Smooth muscle cell (in vitro differentiated cells): ENCODE measurements around the gene CDH3. TPM values are rescaled to one million over a fixed set of nuclear protein-coding genes. Genes with fewer than 3 reads are reported as not detected.

Experiments
- DNase-seq: peaks from one replicate; lab custom pipeline; 2025; ENCODE audit not compliant: unreplicated experiment; lab: John Stamatoyannopoulos, UW
- H2AFZ ChIP-seq: fragments of 200-600 bp; sonication (generic); 2 replicates; pipeline ENCODE4 v1.6.0; 2016; ENCODE audit warnings: antibody characterized with exemption, low read depth, mild to moderate bottlenecking
- H3F3A ChIP-seq: fragments of 200-600 bp; sonication (generic); 2 replicates; pipeline ENCODE4 v1.6.0; 2017; ENCODE audit warnings: antibody characterized with exemption, low read depth
- H3K27ac ChIP-seq: fragments of 200-600 bp; sonication (generic); 2 replicates; pipeline ENCODE4 v1.5.1; 2016; ENCODE audit warnings: low read depth, mild to moderate bottlenecking
- H3K27me3 ChIP-seq: fragments of 200-600 bp; sonication (generic); 2 replicates; pipeline ENCODE4 v1.6.1; 2016; ENCODE audit warnings: low read depth, mild to moderate bottlenecking
- H3K36me3 ChIP-seq: fragments of 200-600 bp; sonication (generic); 2 replicates; pipeline ENCODE4 v1.5.1; 2016; ENCODE audit warnings: low read depth
- H3K4me1 ChIP-seq: fragments of 200-600 bp; sonication (generic); 2 replicates; pipeline ENCODE4 v1.5.1; 2016; ENCODE audit warnings: low read depth
- H3K4me2 ChIP-seq: fragments of 200-600 bp; sonication (generic); 2 replicates; pipeline ENCODE4 v1.6.0; 2016; ENCODE audit warnings: mild to moderate bottlenecking
- H3K4me3 ChIP-seq: fragments of 200-600 bp; sonication (generic); 2 replicates; pipeline ENCODE4 v1.5.1; 2016; ENCODE audit warnings: mild to moderate bottlenecking
- H3K79me2 ChIP-seq: fragments of 200-600 bp; sonication (generic); 2 replicates; pipeline ENCODE4 v1.6.0; 2016; ENCODE audit warnings: low read depth, mild to moderate bottlenecking
- H3K9ac ChIP-seq: fragments of 200-600 bp; sonication (generic); 2 replicates; pipeline ENCODE4 v1.6.0; 2016; ENCODE audit warnings: low read depth
- H3K9me3 ChIP-seq: fragments of 200-600 bp; sonication (generic); replicated peaks from 2 replicates; pipeline ENCODE4 v1.5.1; 2016; ENCODE audit warnings: low read depth
- H4K20me1 ChIP-seq: fragments of 200-600 bp; sonication (generic); 2 replicates; pipeline ENCODE4 v1.6.0; 2016; ENCODE audit warnings: low read depth
- WGBS: methylation state at CpG from one replicate; pipeline ENCODE4 v1.1.7; 2016; ENCODE audit warnings: low lambda C conversion rate; 5-methylcytosine and 5-hydroxymethylcytosine counted together
- polyA plus RNA-seq: library from polyadenylated mRNA; unstranded; fragments of >200 nt; fragmentation: Nextera tagmentation; extraction: Ambion mirVana; gene quantifications from 2 replicates; pipeline ENCODE4 v1.2.1, GENCODE V29; 2016
- total RNA-seq: library from RNA; depleted of rRNA; stranded (reverse); fragments of >200 nt; gene quantifications from 2 replicates; pipeline ENCODE4 v1.2.3, GENCODE V29; 2014
- TF ChIP-seq, protein P1 (sequence below): fragments of 200-600 bp; sonication (generic); IDR thresholded peaks from 2 replicates; pipeline ENCODE4 v1.5.1; 2017; ENCODE audit warnings: borderline replicate concordance, mild to moderate bottlenecking, antibody characterized with exemption; ENCODE audit not compliant: insufficient read depth, poor library complexity, severe bottlenecking

The CDH3 gene
- total and polyA plus RNA-seq, 2 experiments from 2014 or later = 18.9 to 78.2 TPM

DNA sequence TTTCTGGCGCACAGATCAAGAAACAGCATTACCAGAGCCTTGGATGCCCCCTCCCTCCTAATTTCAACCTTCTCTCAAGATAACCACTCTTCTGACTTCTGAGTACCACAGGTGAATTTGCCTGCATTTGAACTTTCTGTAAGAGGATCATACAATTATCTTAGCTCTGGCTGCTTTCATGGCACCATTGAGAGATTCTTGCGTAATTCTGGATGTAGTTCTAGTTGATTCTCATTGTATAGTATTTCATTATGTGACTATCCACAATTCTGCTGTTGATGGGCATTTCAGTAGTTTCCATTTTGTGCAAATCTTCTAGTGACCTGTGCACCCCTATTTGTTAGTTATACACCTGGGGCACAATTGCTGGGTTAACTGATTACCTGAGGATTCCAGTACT, 7.5 kb downstream of the CDH3 start:
- Histone ChIP-seq H2AFZ (no peak overlapping the region), H3K27ac (no peak overlapping the region), H3K9ac (no peak overlapping the region), H3K4me1 (no peaks in the 10 kb centered on the region), H3K79me2 (peaks cover 9% of the 10 kb centered on the region), H3K4me2 (no peak overlapping the region), H3F3A (peaks cover 2% of the 10 kb centered on the region), H3K4me3 (no peak overlapping the region), H4K20me1 (no peaks in the 10 kb centered on the region), H3K9me3 (no peaks in the 10 kb centered on the region), H3K27me3 (no peaks in the 10 kb centered on the region), H3K36me3 (no peaks in the 10 kb centered on the region)
- no peak for DNase-seq
- 99% methylated on average over 2 of the region's 2 CpGs for WGBS
- TF ChIP-seq, protein P1, sequence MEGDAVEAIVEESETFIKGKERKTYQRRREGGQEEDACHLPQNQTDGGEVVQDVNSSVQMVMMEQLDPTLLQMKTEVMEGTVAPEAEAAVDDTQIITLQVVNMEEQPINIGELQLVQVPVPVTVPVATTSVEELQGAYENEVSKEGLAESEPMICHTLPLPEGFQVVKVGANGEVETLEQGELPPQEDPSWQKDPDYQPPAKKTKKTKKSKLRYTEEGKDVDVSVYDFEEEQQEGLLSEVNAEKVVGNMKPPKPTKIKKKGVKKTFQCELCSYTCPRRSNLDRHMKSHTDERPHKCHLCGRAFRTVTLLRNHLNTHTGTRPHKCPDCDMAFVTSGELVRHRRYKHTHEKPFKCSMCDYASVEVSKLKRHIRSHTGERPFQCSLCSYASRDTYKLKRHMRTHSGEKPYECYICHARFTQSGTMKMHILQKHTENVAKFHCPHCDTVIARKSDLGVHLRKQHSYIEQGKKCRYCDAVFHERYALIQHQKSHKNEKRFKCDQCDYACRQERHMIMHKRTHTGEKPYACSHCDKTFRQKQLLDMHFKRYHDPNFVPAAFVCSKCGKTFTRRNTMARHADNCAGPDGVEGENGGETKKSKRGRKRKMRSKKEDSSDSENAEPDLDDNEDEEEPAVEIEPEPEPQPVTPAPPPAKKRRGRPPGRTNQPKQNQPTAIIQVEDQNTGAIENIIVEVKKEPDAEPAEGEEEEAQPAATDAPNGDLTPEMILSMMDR = no peak

DNA sequence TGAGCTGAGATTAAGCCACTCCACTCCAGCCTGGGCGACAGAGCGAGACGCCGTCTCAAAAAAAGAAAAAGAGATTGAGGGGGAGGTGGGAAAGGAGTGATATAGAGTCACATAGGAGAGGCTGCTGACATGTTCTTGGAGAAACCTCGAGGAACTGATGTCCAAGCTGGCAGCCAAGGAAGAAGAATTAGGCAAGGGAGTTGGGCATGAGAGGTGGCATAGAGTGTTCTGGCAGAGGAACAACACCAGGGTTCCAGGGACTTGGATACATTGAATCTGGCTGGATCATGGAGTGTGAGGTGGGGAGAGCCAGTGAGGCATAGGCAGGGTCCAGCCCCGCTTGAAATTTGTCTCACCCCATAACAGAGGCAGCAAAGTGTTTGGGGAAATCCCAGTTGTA, 10.7 kb downstream of the CDH3 start:
- Histone ChIP-seq H3K36me3 (no peaks in the 10 kb centered on the region), H2AFZ (no peak overlapping the region), H3K27ac (no peak overlapping the region), H4K20me1 (no peaks in the 10 kb centered on the region), H3K9me3 (no peaks in the 10 kb centered on the region), H3K4me3 (no peak overlapping the region), H3K9ac (no peak overlapping the region), H3K4me2 (no peak overlapping the region), H3K27me3 (no peaks in the 10 kb centered on the region), H3K79me2 (peaks cover 3% of the 10 kb centered on the region), H3F3A (peaks cover 15% of the 10 kb centered on the region), H3K4me1 (peaks cover 7% of the 10 kb centered on the region)
- TF ChIP-seq, protein P1 = no peak
- WGBS = 79% methylated on average over 6 of the region's 6 CpGs
- DNase-seq = no peak

DNA sequence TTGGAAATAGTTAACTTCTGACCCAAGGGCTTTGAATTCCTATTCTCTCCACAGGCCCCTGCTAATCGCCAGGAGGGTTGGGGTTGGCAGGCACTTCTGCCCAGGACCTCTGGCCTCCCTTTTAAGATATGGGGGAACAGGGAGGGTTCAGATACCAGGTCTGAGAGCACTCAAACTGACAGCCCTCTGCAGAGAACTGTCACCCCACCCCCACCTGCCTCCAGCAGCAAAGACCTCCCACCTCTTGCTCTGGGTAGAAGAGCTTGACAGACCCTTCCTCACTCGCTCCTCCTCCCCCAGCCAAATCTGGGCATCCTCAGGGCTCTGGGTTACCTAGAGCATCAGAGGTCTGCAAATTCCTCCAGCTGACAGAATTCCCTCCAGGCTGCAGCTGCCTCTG, 11.6 kb downstream of the CDH3 start:
- Histone ChIP-seq H3K4me3 (no peak overlapping the region), H3K9me3 (no peaks in the 10 kb centered on the region), H3K9ac (no peak overlapping the region), H3K79me2 (peaks cover 3% of the 10 kb centered on the region), H3F3A (peaks cover 21% of the 10 kb centered on the region), H2AFZ (no peak overlapping the region), H3K36me3 (no peaks in the 10 kb centered on the region), H3K27ac (no peak overlapping the region), H3K4me2 (no peak overlapping the region), H4K20me1 (no peaks in the 10 kb centered on the region), H3K4me1 (peaks cover 7% of the 10 kb centered on the region), H3K27me3 (no peaks in the 10 kb centered on the region)
- DNase-seq = no peak
- WGBS = 60% methylated on average over 2 of the region's 2 CpGs
- TF ChIP-seq, protein P1 = no peak

DNA sequence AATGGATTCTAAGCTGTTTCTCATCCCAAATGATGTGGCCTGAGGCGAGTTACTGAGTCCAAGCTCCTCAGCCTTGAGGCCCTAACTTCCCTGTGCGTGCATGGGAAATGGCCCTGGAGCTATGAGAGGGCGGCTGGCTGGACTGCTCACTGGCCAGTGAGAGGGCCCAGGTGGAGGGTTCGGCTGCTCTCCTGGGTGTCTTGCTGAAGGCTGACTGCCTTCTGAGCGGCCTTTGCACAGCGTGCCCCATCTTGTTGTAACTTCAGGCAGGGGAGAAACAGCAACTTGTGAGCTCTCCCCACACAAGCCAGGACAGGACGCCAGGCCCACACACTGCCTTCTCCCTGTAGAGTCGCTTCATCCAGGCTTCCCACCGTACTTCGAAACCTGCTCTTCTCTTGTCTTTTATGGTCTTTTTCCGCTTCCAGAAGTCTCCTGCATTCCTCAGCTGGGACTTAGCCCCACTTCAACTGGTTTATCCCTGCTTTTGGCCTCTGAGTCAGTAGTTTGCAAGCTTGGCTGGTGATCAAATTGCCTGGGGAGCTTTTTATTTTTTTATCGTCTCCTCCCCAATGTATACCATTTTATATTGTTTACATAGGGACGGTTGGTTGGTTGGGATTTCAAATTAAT, 13.3 kb downstream of the CDH3 start:
- Histone ChIP-seq H3K9me3 (no peaks in the 10 kb centered on the region), H3K9ac (no peak overlapping the region), H3K4me3 (no peak overlapping the region), H3K36me3 (no peaks in the 10 kb centered on the region), H3K27ac (peak overlapping the region; percentile 74), H4K20me1 (no peaks in the 10 kb centered on the region), H3K4me2 (peak overlapping the region; percentile 28), H3K27me3 (no peaks in the 10 kb centered on the region), H3K4me1 (peaks cover 7% of the 10 kb centered on the region), H3K79me2 (peaks cover under 1% of the 10 kb centered on the region), H2AFZ (no peak overlapping the region), H3F3A (peaks cover 21% of the 10 kb centered on the region)
- no peak for DNase-seq
- TF ChIP-seq, protein P1 = no peak
- WGBS = 36% methylated on average over 13 of the region's 13 CpGs
